Activated effector memory CD4-positive, alpha-beta T cell treated with Interleukin-2 at 50 U/mL for 16 hours (primary cell): ENCODE data around the gene PLD6.
"Not testable (repeated sequence)": the region's sequence is repeated elsewhere in the genome, so short reads cannot be mapped to it uniquely, and the experiment has no call there.

Source experiments
- DNase-seq: peaks from one replicate; pipeline ENCODE4 v3.0.0-alpha.2; 2020

Gene PLD6

DNA sequence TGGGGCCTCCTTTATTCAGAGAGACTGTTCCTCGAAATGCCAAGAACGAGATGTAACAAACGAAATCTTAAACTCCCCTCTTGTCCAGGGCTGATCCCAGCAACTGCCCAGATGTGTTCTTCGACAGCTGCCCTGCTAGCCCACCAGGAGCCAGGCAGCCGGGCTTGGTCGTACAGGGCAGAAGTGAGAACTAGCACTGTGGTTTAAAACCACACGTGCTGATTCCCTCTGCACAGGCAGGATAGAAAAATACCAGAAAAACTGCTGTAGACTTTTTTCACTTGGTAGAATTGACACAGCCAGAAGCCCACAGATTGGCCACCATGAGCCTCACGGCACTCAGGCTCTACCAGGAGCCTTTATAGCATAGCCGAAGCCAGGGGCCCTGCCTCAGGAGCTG, 33.1 kb downstream of the PLD6 start:
- DNase-seq: no peak

DNA sequence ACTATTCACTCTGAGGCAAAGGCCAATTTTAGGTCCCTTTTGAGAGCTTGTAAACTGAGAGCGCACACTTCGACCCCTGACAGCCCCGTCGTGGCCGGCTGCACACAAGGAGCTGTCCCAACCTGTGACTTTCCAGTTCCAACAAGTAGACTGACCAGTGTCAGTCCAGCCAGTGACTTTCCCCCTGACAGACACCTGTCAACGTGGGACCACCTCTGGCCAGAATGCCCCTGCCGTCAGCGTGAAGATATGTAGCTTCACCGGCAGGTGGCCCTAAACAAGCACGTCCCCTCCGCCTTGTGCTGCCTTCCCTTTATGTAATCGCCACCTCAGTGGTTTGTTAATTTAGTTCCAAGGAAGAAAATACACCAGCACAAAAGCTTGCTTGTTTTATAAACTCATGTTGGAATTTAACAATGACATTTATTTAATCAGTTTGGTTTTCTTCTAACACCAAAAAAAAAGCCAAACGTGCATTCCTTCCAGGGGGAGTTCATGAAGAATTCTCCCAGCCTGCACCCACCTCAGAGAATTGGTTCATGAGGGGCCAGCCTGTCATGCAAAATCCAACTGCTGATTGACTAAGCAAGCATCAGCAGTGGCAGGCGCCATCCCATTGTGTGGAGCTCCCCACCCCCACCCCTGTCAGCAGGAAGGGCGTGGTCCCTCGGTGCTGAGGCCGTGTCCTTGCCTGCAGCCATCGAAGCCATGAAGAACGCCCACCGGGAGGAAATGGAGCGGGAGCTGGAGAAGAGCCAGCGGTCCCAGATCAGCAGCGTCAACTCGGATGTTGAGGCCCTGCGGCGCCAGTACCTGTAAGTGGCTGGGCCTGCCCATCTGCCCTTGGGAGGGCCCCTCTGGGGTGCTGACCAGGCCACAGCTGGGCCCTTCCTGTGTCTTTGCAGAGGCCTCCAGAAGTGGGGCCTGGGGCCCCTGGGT, 33.9 kb downstream of the PLD6 start:
- no peak for DNase-seq

DNA sequence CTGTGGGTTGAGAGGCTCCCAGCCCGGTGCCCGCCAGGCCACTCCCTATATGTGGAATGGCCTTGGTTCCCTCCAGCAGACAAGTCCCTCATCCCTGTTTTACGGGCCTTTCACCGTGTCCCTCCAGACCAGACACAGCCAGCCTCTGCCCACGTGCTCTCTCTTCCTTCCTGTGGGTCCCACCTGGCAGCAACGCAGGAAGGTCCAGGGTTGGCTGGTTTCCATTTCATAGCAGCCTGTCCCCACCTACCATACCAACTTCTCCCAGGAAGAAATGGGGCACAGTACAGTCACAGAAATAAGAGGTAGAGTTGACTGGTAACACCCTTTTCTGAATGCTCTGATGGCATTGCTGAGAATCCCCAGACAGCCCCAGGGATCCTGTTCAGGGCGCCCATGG, 34.9 kb downstream of the PLD6 start:
- no peak for DNase-seq

DNA sequence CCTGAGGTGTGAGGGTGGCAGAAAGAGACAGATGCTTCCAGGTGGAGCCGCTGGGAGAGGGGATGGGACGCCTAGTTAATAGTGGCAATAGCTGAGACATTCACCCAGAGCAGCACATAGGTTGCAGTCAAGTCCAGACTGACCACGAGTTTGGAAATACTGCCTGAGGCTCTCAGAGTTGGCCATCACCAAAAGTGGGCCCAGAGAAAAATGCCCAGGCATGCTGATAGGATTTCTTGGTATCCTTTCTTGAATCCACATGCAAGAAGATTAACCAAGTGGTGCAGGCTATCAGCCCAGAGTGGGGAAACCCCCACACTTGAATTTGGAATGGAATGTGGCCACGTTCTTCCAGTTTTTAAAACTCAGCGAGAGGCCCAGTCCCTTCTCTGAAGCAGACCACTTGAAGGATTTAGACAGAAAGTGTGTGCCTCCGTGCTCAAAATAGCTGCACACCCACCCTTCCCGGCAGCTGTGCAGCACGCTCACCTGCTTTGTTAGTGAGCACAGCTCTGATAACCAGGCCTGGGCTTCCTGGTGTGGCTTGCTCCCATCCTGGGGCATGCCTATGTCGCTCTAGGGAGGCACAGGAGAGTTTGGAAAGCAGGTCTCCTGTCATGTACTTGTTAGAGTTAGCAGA, 35.7 kb downstream of the PLD6 start:
- DNase-seq: no peak

DNA sequence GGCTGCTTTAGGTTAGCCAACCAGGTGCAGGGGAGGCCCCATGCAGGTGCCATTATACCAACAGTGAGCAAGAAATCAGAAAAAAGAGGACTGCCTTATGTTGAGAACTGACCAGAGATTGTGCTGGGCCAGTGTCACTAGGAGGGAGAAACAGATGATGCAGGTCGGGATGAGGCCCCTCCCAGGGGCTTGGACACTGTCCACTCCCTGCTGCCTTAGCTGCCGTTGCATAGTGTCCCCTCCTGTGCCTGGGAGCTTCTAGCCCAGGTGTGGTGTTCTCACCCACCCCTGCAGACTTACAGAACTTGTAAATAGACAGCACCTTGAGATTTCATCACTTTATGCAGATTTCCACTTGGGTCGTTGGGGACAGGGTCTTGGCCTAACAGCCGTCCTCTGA, 36.7 kb downstream of the PLD6 start:
- DNase-seq: no peak

DNA sequence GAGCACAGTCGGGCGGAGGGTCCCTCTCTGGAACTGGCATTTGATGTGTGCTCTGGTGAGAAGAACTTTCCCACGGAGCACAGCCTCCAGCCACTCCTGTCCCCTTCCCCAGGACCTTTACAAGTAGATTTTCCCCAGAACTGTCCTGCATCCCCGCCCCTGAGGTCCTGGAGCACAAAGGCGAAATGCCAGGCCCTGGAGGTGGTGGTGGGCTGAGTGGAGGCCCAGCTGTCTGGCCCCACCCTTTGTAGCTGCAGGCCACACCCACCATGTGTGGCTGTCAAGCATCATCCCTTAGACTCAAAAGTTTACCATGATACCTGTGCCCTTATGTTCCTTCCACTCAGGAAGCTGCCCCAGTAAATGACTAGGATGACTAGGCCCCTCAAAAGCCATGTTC, 37.7 kb downstream of the PLD6 start:
- no peak for DNase-seq

DNA sequence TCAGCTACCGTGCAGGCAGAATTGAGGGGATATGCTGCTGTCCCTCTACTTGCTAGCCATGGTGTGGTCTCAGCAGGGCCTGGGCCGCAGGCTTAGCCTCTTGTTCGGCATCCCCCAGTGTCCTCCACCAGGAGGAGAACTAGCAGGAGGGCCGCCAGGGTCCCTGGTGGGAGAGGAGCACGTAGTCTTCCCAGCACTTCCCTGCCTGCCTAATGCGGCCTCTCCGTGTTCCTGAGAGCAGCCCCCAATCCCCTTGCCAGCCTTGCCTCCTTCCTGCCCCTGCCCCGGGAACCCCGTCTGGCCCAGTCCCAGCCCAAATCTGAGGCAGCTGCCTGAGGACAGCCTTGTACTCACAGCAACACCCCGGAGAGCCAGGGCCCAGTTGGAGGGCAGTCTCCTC, 38.1 kb downstream of the PLD6 start:
- no peak for DNase-seq

DNA sequence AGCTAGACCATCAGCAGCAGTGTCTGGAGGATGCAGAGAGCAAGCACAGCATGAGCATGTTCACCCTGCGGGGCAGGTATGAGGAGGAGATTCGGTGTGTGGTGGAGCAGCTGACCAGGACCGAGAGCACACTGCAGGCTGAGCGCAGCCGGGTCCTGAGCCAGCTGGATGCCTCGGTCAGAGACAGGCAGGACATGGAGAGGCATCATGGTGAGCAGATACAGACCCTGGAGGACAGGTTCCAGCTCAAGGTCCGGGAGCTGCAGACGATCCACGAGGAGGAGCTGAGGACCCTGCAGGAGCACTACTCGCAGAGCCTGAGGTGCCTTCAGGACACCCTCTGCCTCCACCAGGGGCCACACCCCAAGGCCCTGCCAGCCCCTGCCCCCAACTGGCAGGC, 38.8 kb downstream of the PLD6 start:
- no peak for DNase-seq

DNA sequence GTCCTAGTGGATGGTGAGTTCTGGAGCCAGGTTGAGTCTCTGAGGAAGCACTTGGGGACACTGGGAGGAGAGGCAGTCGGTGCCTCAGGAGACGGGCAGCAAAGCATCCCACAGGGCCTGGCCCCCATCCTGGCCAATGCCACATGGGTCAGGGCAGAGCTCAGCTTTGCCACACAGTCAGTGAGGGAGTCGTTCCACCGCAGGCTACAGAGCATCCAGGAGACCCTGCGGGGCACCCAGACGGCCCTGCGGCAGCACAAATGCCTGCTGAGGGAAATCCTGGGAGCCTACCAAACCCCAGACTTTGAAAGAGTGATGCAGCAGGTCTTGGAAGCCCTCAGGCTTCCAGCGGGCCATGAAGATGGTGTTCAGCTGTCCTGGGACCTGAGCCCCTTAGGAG, 39.7 kb downstream of the PLD6 start:
- DNase-seq: no peak

DNA sequence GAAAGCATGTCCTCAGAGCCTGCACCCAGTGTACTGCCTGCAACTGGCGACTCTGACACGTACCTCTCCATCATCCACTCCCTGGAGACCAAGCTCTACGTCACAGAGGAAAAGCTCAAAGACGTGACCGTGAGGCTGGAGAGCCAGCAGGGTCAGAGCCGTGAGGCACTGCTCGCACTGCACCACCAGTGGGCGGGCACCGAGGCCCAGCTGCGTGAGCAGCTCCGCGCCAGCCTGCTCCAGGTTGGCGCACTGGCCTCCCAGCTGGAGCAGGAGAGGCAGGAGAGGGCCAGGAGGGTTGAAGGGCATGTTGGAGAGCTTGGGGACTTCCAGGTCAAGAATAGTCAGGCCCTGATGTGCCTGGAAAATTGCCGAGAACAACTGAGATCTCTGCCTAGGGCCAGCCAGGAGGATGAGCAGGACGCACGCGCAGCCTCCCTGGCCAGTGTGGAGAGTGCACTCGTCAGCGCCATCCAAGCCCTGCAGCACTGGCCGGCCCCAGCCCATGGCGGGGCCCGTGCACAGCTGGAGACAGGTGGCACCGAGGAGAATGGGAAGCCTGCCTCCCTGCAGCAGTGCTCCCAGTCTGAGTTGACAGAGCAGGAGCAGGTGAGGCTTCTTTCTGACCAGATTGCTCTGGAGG, 40.3 kb downstream of the PLD6 start:
- no peak for DNase-seq

DNA sequence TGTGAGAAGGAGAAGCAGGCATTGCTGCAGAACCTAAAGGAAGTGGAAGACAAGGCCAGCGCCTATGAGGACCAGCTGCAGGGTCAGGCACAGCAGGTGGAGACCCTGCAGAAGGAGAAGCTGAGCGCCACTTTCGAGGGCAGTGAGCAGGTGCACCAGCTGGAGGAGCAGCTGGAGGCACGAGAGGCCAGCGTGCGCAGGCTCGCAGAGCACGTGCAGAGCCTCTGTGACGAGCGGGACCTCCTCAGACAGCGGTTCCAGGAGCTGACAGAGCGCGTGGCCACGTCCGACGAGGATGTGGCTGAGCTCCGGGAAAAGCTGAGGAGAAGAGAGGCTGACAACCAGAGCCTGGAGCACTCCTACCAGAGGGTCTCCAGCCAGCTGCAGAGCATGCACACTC, 41.5 kb downstream of the PLD6 start:
- DNase-seq: no peak

DNA sequence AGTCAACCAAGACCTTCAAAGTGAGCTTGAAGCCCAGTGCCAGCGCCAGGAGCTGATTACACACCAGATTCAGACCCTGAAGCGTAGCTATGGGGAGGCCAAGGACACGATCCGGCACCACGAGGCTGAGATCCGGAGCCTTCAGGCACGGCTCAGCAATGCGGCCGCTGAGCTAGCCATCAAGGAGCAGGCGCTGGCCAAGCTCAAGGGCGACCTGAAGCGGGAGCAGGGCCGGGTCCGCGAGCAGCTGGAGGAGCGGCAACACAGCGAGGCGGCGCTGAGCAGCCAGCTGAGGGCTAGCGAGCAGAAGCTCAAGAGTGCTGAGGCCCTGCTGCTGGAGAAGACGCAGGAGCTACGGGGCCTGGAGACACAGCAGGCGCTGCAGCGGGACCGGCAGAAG, 42.0 kb downstream of the PLD6 start:
- DNase-seq: no peak

DNA sequence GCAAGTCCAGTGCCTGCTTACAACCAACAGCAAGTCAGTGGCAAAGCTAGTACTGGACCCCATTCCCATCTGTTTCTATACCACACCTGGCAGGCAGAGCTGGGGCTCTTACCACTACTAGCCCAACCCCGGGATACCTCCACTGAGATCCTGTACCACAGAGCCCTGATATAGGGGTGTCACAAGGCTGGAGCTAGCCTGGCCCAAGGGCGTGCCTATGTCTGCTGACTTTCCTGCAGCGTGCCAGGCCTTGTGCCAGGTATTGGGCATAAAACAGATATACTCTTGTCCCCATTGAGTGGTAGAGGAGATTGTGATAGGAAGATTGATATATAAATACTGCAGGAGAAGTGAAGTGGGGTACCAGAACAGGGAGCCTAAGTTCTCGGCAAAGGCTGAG, 44.4 kb downstream of the PLD6 start:
- DNase-seq: no peak

DNA sequence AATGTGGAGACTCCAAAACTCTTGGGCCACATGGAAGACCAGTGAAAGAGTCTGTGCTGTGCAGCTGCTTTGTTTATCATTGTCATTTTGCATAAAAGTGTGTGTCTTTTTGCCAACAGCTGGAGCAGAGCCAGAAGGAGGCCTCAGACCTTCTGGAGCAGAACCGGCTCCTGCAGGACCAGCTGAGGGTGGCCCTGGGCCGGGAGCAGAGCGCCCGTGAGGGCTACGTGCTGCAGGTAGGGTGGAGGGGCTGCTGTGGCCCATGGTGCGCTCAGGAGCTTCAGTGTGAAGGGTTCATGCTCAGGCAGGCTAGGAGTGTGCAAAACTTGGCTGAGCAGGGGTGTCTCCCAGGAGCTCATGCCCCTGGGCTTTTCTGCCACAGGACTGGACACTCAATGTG, 45.0 kb downstream of the PLD6 start:
- no peak for DNase-seq

DNA sequence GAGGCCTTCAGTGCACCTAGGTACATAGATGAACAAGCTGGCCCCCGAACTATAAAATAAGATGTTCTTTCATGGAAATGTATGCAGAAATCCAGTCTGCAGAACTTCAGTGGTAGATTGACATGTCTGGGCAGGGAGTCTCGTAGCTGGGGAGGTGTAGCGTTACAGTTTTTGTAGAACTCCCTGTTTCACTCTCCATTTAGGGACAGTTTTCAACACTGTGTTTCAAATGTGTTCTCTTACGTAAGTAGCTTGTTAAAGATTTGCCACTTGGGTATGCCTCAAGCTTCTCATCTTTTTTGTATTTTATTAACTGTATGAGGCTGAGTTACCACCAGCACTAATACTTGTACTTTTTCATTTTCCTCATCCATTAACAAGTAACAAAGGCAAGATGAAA, 46.6 kb downstream of the PLD6 start:
- DNase-seq: no peak

DNA sequence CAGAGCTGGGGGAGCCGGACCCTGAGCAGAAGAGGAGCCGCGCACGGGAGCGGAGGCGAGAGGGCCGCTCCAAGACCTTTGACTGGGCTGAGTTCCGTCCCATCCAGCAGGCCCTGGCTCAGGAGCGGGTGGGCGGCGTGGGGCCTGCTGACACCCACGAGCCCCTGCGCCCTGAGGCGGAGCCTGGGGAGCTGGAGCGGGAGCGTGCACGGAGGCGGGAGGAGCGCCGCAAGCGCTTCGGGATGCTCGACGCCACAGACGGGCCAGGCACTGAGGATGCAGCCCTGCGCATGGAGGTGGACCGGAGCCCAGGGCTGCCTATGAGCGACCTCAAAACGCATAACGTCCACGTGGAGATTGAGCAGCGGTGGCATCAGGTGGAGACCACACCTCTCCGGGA, 47.6 kb downstream of the PLD6 start:
- DNase-seq: not testable (repeated sequence)

DNA sequence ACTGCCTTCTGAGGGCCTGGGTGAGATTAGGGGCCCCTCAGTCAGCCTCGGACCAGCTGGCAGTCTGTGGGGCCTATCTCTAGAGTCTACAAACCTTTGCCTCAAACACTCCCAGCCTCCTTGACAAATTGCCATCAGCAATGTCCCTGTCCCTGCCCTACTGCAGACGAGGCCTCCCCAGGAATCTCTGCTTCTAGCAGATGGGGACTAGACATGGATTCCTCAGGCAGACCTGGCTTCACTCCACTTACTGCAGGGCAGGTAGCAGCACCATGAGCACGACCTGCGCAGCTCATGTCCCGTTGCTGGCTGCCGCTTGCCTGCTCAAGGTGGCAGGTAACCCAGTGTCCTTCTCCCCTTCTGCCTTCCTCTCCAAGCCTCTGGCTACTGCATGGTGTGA, 49.1 kb downstream of the PLD6 start:
- no peak for DNase-seq

DNA sequence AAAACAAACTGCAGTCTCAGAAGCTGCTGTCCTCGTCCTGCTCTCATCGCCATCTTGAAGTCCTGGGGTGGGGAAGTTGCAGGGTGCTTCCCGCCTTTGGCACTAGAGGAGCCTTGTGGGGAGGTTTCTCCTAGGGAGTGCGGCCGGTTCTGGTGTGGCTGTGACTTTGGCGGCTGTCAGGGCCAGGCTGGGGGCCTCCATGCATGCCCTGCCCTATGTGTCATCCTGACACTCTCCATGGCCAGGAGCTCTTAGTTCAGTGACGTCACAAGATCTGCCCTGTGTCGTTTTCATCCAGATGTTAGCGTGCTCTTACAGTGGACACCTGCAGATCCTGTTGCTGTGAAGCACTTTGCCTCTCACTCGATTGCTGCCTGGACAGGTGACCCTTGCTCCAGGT, 49.6 kb downstream of the PLD6 start:
- DNase-seq: no peak

DNA sequence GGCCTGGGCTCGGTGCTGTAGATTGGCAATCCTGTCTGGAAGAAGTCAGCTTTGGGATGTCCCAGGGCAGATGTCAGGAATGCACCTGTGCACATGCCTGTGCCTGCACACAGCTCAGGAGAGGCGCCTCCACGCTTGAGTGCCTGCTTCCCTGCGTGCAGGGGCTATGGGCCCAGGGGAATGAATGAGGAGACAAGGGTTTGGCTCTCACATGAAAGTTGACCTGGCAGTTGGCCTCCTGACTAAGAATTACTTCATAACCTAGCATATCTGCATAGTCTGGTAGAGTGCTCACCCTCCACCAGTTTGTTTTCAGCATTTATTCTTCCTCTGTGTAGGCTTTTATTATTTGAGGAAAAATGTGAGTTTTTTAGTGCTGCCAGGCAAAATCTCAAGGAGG, 50.0 kb downstream of the PLD6 start:
- no peak for DNase-seq

DNA sequence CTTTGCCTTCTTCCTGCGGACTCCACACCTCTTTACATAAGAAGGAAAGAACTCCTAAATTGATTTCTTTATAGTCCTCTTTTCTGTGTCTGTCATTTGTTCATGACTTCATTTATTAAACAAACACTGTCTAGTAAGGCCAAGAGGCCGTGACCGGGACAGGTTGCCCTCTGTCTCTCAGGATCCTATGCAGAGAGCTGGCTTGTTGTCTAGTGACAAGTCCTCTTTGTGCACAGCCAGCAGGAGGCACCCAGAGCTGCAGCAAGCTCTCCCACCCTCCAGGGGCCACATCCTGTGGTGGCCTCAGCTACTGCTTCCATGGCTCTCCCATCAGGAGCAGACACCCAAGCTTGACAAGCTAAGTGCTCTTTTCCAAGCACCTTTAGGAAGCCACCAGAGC, 50.6 kb downstream of the PLD6 start:
- DNase-seq: no peak

DNA sequence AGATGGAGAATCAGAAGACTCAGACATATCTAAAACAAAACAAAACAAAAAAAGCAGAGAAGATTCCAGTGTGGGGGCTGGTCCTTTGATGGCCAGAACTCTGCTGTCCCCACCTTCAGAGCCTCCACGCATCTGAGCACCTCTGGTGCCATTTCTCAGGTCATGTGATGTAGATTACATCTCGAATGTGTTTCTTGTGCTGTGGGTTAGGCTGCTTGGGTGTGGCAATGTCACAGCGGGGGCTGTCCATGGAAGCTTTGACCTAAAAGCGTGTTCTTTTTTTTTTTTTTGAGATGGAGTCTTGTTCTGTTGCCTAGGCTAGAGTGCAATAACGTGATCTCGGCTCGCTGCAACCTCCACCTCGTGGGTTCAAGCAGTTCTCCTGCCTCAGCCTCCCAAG, 51.2 kb downstream of the PLD6 start:
- no peak for DNase-seq

DNA sequence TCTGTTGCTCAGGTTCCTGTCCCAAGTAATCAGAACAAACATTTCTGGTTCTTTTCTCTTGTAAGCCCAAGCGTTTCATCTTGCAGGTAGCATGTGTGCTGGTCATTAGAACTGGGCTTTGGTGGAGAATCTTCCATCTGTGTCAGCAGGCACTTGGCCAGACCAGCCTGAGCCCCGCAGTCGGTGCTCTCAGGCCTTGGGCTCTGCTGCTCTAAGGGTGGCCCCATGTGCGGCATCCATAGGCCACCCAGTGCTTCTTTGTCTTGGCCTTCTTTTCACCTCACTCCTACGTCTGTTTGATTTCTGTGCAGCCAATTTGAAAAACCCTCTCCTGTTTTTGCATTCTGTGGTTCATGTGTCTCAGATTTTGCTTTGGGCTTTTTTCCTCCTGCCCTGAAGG, 51.6 kb downstream of the PLD6 start:
- DNase-seq: no peak

DNA sequence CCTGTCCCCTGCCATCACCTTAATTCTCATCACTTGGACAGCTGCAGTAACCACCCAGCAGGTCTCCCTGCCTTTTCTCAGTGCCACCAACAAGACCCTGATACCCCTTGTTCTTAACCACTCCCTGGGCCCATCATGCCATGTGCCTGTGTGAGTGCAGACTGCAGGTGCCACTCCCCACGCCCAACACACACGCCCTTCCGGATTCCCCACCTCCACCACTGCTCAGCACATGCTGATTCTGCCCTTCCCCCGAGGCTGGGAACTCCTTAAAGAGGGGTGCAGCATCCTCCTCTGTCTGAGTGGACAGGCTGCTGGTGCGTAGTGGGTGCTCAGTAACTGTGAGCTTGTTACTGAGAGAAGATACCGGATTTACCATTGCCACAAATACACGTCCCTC, 52.4 kb downstream of the PLD6 start:
- no peak for DNase-seq

DNA sequence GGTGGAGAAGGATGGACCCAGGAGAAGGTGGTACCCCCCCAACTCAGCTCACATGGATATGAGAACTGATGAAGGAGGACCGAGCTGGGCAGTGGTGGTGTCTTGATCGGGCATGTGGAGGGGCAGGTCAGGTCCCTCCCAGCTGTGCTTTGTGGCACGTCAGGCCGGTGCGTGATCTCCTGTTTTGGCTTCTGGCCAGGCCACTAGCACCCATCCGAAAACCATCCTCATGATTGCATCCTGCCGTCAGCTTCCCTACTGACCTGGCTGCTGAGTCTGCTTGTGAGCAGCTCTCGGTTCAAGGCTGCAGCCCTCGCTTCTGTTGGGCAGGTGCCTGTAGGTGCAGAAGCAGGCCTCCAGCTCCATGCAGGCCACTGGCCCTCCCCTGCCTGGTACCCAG, 53.1 kb downstream of the PLD6 start:
- no peak for DNase-seq
